LHCN-M2 (cell line): ENCODE measurements around the gene EGF. TPM values are rescaled to one million over a fixed set of nuclear protein-coding genes. Genes with fewer than 3 reads are reported as not detected.
"Not testable (repeated sequence)": the region's sequence is repeated elsewhere in the genome, so short reads cannot be mapped to it uniquely, and the experiment has no call there.

Source experiments
- DNase-seq: peaks from one replicate; pipeline ENCODE4 v3.0.0-alpha.2; 2012; ENCODE audit warnings: low read depth
- total RNA-seq: library from RNA; depleted of rRNA; stranded (reverse); fragments of >200 nt; gene quantifications from 2 replicates; pipeline ENCODE4 v1.2.3, GENCODE V29; 2014

EGF gene
- total RNA-seq, 1 experiment from 2014 or later, result 0.86 TPM

DNA sequence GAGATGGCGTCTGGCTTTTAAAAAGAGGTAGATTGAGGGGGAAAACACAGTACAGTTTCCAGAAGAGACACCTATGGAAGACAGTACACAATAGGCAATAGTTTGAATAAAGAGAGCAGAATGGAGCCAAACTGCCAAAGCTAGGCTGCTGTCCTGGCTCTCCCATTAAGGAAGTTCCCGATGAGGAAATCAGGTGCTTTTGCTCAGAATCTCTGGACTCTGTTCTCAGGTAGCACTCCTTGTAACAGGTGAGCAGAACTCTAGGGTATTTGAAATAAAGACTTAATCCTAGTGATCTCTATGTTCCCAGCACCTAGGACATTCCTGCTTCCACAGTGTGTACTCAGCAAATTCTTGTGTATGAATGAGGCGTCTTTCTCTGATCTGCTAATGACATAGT, 1.6 kb downstream of the EGF start:
- DNase-seq, result no peak

DNA sequence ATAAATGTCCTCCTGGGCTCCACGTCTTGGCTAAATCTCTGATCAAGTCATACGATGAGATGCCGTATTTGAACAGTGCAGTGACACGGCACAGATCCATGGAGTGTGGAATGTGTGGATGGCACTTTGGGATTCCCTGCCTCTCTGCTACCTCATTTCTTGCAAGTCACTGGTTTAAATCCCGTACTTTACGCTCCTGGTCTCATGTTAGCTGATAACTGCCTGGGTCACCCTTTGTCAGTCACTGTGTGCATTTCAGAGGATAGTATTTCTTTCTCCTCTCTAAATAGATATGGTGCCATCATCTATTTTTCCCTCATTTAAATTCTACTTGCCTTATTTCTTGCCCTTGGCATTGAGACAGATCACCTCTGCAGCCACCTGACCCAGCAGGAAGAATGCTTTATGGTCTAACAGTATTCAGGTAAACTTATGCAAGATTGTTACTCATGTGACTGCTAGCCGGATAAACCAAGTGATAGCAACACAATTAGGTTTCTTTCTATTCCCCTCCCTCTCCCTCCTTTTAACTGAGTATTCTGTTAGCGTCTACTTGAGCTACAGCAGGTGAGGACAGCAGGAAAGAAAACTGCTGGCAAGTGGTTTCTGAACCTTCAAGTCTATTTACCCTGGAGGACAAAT, 2.8 kb downstream of the EGF start:
- no peak for DNase-seq

DNA sequence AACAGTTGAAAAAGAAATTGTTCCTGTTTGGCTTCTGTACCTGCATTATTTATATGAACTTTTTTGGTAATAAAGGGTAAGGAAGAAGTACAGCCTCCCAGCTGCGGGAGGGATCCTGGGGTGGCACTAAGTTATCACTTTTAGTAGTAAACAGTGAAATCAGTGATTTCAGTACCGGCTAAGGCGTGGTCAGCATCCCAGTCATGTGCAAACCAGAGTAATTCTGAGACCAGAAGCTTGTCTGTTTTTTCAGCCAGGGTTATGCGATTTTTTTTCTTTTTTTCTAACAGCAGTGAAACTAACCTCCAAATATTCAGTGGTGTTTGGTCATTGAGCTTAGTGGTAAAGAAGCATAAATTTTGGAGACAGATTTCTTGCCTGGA, 3.3 kb downstream of the EGF start:
- DNase-seq, result peak; percentile 15

GRCh38 chr4:109921384-109921808, 8.7 kb downstream of the EGF start:
- DNase-seq, result peak; percentile 97

GRCh38 chr4:109925396-109925795, 12.7 kb downstream of the EGF start:
- no peak for DNase-seq

GRCh38 chr4:109928327-109929045, 15.8 kb downstream of the EGF start:
- DNase-seq, result no peak

DNA sequence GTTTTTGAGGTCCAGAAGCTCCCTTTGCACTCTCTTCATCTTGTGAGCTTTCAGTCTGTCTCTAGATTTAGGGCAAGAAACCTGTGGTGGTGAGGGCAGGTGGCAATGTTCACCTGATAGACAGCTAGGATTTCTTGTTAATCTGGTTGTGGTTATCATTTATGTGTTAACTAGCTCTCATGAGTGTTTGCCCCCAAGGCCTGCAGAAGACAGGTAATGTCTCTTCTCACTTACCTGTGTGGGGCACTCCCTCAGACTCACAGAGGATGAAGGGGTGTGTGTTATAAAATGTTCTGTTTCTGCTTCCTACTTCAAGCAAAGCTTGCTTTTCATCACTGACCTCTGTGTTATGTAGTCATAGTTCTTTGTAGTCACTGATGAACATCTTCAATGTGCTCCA, 17.8 kb downstream of the EGF start:
- no peak for DNase-seq

DNA sequence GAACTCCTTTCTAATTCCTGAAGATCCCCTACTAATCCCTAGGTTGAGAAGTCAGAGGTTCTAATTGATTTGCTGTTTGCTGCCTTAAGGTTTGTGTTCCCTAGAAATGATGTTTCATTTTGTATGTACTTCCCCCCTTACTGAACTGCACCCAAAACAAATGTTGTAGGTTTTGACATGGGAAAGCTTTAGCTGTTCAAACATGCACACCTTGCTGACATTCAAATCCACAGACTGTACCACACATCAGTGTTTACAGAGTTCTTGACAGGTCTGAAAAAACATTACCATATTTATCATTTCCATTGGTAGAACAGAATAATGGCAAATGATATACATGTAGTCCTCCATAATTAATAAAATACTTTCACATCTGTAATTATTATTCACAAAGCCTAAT, 18.2 kb downstream of the EGF start:
- no peak for DNase-seq

- no peak for DNase-seq
Measured at GRCh38 chr4:109931318-109931717, 18.6 kb downstream of the EGF start.

- not testable (repeated sequence) for DNase-seq
Measured at GRCh38 chr4:109937352-109937751, 24.7 kb downstream of the EGF start.

DNA sequence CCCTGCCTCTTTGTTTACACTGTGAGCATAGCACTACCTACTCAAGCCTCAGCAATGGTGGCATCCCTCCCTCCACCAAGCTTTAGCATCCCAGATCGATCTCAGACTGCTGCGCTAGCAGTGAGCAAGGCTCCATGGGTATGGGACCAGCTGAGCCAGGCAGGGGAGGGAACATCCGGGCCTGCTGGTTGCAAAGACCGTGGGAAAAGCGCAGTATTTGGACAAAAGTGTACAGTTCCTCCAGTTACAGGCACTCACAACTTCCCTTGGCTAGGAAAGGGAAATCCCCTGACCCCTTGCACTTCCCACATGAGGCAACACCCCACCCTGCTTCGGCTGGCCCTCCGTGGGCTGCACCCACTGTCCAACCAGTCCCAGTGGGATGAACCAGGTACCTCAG, 26.5 kb downstream of the EGF start:
- no peak for DNase-seq

- peak; percentile 5 for DNase-seq
Measured at GRCh38 chr4:109942292-109942926, 29.7 kb downstream of the EGF start.

DNA sequence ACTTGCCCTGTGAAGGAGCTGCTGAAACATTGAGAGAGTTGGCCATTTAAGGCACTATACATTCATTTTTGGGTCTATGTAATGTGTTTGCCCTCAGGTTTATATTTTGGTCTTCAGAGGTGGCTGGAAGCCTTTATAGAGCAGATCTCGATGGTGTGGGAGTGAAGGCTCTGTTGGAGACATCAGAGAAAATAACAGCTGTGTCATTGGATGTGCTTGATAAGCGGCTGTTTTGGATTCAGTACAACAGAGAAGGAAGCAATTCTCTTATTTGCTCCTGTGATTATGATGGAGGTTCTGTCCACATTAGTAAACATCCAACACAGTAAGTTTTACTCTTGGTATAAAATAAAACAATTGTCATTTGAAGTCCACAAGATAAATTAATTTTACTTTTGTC, 31.1 kb downstream of the EGF start:
- DNase-seq, result no peak

DNA sequence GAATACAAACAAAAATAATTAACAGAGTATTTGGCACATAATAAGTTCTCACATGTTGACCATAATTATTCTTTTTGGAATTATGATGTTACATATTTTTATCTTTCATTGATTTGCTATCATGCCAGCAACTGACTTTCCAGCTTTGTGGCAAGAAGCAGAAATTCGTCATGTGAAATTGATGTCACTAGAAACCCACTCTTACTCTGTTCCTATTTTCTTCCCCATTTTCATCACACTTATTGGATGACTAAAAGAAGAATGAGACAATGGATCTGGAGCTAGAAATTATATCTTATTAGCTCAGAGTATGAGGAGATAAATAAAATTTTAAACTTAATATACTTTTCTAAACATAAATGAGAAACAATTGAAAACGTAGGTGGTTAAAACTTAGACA, 31.9 kb downstream of the EGF start:
- DNase-seq, result no peak

DNA sequence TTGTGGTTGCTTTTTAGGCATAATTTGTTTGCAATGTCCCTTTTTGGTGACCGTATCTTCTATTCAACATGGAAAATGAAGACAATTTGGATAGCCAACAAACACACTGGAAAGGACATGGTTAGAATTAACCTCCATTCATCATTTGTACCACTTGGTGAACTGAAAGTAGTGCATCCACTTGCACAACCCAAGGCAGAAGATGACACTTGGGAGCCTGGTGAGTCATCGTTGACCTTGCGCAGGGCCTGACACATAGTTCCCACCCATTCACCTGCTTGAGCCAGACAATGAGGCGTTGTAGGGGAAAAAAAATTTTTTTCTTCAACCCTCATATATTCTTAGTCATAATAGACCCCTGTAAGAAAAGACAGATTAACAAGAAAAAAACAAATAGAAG, 32.4 kb downstream of the EGF start:
- DNase-seq, result no peak

GRCh38 chr4:109946120-109946519, 33.4 kb downstream of the EGF start:
- DNase-seq, result no peak

- DNase-seq, result peak; percentile 68
Measured at GRCh38 chr4:109947457-109947856, 34.8 kb downstream of the EGF start.

DNA sequence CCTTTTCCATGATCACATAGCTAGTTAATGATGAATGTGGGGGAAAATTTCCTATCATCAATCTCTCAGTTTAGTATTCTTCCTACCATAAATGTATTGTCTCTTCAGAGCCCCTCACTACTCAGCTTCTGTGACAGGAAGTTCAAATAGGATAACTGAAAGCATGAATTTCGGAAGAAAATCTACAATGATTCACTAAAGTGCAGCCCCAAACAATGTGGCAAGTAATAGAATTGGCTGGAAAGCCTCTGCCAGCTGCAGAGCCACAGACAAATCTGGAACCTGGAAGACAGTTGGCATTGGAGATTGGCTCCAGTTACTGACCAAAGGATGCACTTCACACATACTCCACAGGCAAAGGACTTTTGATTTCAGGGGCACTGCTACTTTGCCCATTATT, 35.2 kb downstream of the EGF start:
- DNase-seq, result peak; percentile 53

DNA sequence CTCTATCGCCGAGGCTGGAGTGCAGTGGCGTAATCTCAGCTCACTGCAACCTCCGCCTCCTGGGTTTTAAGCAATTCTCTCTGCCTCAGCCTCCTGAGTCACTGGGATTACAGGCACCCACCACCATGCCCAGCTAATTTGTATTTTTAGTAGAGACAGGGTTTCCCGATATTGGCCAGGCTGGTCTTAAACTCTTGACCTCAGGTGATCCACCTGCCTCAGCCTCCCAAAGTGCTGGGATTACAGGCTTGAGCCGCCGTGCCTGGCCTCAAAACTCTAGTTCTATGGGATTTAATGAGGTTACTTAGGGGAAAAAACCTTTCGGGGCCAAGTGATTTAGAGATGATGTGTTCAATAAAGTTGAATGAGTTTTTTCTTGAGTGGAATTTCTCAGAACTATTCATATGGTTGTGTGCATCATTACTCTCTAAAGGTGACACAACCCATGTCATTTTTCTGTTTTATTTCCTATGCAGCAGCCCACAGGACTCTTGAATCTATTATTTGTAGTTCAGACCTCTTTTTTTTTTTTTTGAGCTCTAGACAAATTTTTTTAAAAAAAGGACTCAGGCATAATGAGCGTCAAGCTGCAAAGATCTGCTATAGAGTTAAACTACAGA, 36.5 kb downstream of the EGF start:
- DNase-seq, result not testable (repeated sequence)

DNA sequence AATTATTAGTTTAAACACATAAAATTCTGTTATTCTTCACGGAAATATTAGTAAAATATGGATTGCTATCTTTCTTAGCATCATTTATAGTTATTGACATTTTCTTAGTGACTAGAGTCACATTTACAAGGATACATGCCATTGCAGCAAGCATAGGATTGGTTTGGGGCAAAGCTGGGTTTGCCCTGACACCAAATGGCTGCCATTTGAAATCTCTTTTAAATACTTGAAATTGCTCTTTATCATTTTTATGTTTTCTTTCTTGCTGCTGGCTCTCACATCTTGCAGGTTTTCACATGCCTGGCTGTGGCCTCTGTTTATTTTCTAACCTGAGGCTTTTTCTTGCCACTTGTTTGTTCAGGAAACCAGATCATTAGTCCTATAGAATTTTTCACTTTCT, 39.9 kb downstream of the EGF start:
- no peak for DNase-seq

DNA sequence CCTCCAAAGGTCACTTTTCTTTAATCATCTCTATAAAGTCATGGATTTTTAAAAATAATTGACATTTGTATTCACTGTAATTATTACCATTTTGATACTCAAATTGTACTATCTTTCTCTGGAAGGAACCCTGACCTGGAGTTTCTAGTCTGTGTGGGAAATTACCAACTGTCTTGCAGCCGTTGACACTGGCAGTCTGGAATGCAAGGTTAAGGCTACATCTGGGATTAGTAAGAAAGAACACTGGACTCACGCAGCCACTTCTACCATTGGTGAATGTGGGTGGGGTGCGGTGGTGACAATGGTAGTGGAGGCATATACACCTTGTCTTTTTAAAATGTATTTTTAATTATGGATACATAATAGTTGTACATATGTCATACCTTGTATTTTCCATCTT, 40.9 kb downstream of the EGF start:
- DNase-seq, result no peak

- DNase-seq, result no peak
Measured at GRCh38 chr4:109955146-109955545, 42.5 kb downstream of the EGF start.

DNA sequence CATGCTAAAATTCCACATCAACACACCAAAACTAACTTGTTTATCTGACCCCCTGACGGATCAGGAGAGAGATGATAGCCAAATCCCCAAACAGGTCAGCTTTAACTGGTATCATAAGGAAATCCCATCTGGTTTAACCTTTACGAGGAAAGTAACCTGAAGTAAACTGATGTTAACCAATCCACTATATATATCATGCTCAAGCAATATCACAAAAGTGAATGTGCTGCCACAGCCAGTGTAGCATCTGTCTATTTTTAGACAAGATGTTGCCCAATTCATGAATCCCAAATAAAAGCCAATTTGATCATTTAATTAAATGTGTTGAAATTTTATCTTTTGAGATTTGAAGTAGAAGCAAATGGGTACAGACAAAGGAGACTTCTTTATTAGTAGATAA, 44.5 kb downstream of the EGF start:
- no peak for DNase-seq
